ENCODE results near the gene C1QTNF1. TPM values are rescaled to one million over a fixed set of nuclear protein-coding genes. Genes with fewer than 3 reads are reported as not detected.
"Not testable (repeated sequence)": the region's sequence is repeated elsewhere in the genome, so short reads cannot be mapped to it uniquely, and the experiment has no call there.

Gene C1QTNF1
- total RNA-seq, 4 donors from 2014 or later: 58.8 to 135 (median 73.7) TPM

GRCh38 chr17:79029327-79030009 lies 5.5 kb downstream of the C1QTNF1 start:
- Histone ChIP-seq H3K27ac (no peak overlapping the region), H3K4me1 (peaks cover 8 to 49% of the 10 kb centered on the region in 2 donors), H3K9me3 (no peaks in the 10 kb centered on the region), H3K4me3 (replicated peaks in 1 of 3) (no peak overlapping the region), H3K36me3 (no peaks in the 10 kb centered on the region), H3K27me3 (no peaks in the 10 kb centered on the region)
- no peak for DNase-seq
- WGBS, 2 donors: 85 to 91% methylated on average over 12 to 16 of the region's 16 CpGs
- TF ChIP-seq POLR2A (IDR thresholded peaks at IDR 0.05): no peak
- TF ChIP-seq CTCF (IDR thresholded peaks at IDR 0.05): no peak
- intact Hi-C loops (cut with DNase I): no loop called here

GRCh38 chr17:79030636-79031035 lies 6.7 kb downstream of the C1QTNF1 start:
- H3K9me3 ChIP-seq; H3K27me3 ChIP-seq; intact Hi-C loops (cut with DNase I); H3K27ac ChIP-seq; DNase-seq; H3K4me3 ChIP-seq (replicated peaks in 1 of 3); H3K36me3 ChIP-seq: not testable (repeated sequence)
- peaks cover 7 to 41% of the 10 kb centered on the region in 2 donors for H3K4me1 ChIP-seq
- 89 to 95% methylated on average over 12 of the region's 12 CpGs for WGBS, 2 donors

- H3K4me3 ChIP-seq (replicated peaks in 1 of 3): no peak overlapping the region
- H3K4me1 ChIP-seq: peaks cover 7 to 34% of the 10 kb centered on the region in 2 donors
These were observed 8.3 kb downstream of the C1QTNF1 start for GRCh38 chr17:79031996-79032875.

GRCh38 chr17:79033046-79033616 lies 9.2 kb downstream of the C1QTNF1 start:
- no peak for DNase-seq
- intact Hi-C loops (cut with DNase I): no loop called here
- Histone ChIP-seq H3K4me3 (replicated peaks in 1 of 3) (no peak overlapping the region), H3K36me3 (no peaks in the 10 kb centered on the region), H3K9me3 (no peaks in the 10 kb centered on the region), H3K27ac (no peak overlapping the region), H3K4me1 (peaks cover 0 to 25% of the 10 kb centered on the region in 2 donors), H3K27me3 (no peaks in the 10 kb centered on the region)
- WGBS, 2 donors: 87 to 92% methylated on average over 9 of the region's 9 CpGs
- TF ChIP-seq POLR2A (IDR thresholded peaks at IDR 0.05) (no peak), CTCF (IDR thresholded peaks at IDR 0.05) (no peak)

More at GRCh38 chr17:79031996-79032875, 8.3 kb downstream of the C1QTNF1 start:
- no peaks in the 10 kb centered on the region for H3K27me3 ChIP-seq
- intact Hi-C loops (cut with DNase I): no loop called here
- H3K36me3 ChIP-seq: no peaks in the 10 kb centered on the region
- H3K27ac ChIP-seq: no peak overlapping the region
- DNase-seq: no peak
- no peaks in the 10 kb centered on the region for H3K9me3 ChIP-seq
- no peak for TF ChIP-seq CTCF (IDR thresholded peaks at IDR 0.05)
- no peak for TF ChIP-seq POLR2A (IDR thresholded peaks at IDR 0.05)
- WGBS, 2 donors: 84 to 86% methylated on average over 26 of the region's 26 CpGs

- no peaks in the 10 kb centered on the region for H3K9me3 ChIP-seq
- peaks cover 0 to 23% of the 10 kb centered on the region in 2 donors for H3K4me1 ChIP-seq
- no peak for TF ChIP-seq POLR2A (IDR thresholded peaks at IDR 0.05)
- TF ChIP-seq CTCF (IDR thresholded peaks at IDR 0.05): no peak
- no peaks in the 10 kb centered on the region for H3K36me3 ChIP-seq
- no peaks in the 10 kb centered on the region for H3K27me3 ChIP-seq
- no peak for DNase-seq
- intact Hi-C loops (cut with DNase I): no loop called here
- no peak overlapping the region for H3K4me3 ChIP-seq (replicated peaks in 1 of 3)
- H3K27ac ChIP-seq: no peak overlapping the region
- 67 to 72% methylated on average over 16 to 28 of the region's 28 CpGs for WGBS, 2 donors
These were observed 10.0 kb downstream of the C1QTNF1 start for GRCh38 chr17:79033741-79034501.

All from thyroid gland (tissue), 4 donors.